Activated CD8-positive, alpha-beta T cell treated with anti-CD3 and anti-CD28 coated beads for 36 hours (primary cell): ENCODE results near the gene HSPB6. TPM values are rescaled to one million over a fixed set of nuclear protein-coding genes. Genes with fewer than 3 reads are reported as not detected.

Experiments
- ATAC-seq: fragments of 200-7000 bp; cut with Tn5 transposase; one replicate; pipeline ENCODE4 v1.10.0; 2021; ENCODE audit warnings: mild to moderate bottlenecking, moderate library complexity
- CTCF ChIA-PET: fragments of 350-600 bp; sonication (Branson Sonifier 250); formaldehyde crosslinking; loops from one replicate; lab custom pipeline; 2021; ENCODE audit warnings: antibody characterized with exemption; lab: Charles Lee
- POLR2A ChIA-PET: fragments of 350-600 bp; sonication (Branson Sonifier 250); formaldehyde crosslinking; loops from one replicate; lab custom pipeline; 2021; ENCODE audit warnings: antibody characterized with exemption; lab: Charles Lee
- DNase-seq: peaks from one replicate; pipeline ENCODE4 v3.0.0-alpha.2; 2020
- H3K27ac Mint-ChIP-seq: one replicate; pipeline ENCODE4 v1.8.0; 2021; ENCODE audit warnings: mild to moderate bottlenecking, mixed read lengths
- H3K27me3 Mint-ChIP-seq: one replicate; pipeline ENCODE4 v1.8.0; 2021; ENCODE audit warnings: mixed read lengths
- H3K36me3 Mint-ChIP-seq: one replicate; pipeline ENCODE4 v1.8.0; 2021; ENCODE audit warnings: low read depth, mixed read lengths
- H3K4me1 Mint-ChIP-seq: one replicate; pipeline ENCODE4 v1.8.0; 2021; ENCODE audit warnings: low read depth, mixed read lengths
- H3K4me3 Mint-ChIP-seq: one replicate; pipeline ENCODE4 v1.8.0; 2021; ENCODE audit warnings: mild to moderate bottlenecking, moderate library complexity, mixed read lengths
- H3K9me3 Mint-ChIP-seq: one replicate; pipeline ENCODE4 v1.8.0; 2021; ENCODE audit warnings: mixed read lengths
- CTCF ChIP-seq: fragments of 200-600 bp; IDR thresholded peaks from one replicate; pipeline ENCODE4 v1.8.0; 2022; ENCODE audit warnings: antibody characterized with exemption, mild to moderate bottlenecking
- intact Hi-C: fragments of 100-400 bp; cut with micrococcal nuclease; formaldehyde crosslinking; loops from one replicate; pipeline ENCODE4 v1.10.0; 2022
- total RNA-seq, 2 experiments: library from RNA; stranded (reverse); gene quantifications; one replicate each; pipeline ENCODE4 v1.2.3, GENCODE V29; 2021

HSPB6 gene
- total RNA-seq, 2 experiments from 2014 or later, result 0.85 to 0.95 TPM

- POLR2A ChIA-PET, result interaction anchor here (1.4 kb wide), 1 partner anchor 15 kb away, joined by 4 read pairs; no protein-coding TSS in a partner anchor
- H3K27me3 Mint-ChIP-seq, result no peaks in the 10 kb centered on the region
- H3K9me3 Mint-ChIP-seq, result no peaks in the 10 kb centered on the region
- H3K36me3 Mint-ChIP-seq, result no peaks in the 10 kb centered on the region
- ATAC-seq (no peak), DNase-seq (no peak)
- no peak overlapping the region for H3K27ac Mint-ChIP-seq
- peaks cover 4% of the 10 kb centered on the region for H3K4me1 Mint-ChIP-seq
- TF ChIP-seq CTCF, result no peak
- intact Hi-C loops, result no loop called here
- CTCF ChIA-PET, result no interaction called here
- no peak overlapping the region for H3K4me3 Mint-ChIP-seq
Measured at GRCh38 chr19:35780717-35781116, 23.9 kb upstream of the HSPB6 start.

DNA sequence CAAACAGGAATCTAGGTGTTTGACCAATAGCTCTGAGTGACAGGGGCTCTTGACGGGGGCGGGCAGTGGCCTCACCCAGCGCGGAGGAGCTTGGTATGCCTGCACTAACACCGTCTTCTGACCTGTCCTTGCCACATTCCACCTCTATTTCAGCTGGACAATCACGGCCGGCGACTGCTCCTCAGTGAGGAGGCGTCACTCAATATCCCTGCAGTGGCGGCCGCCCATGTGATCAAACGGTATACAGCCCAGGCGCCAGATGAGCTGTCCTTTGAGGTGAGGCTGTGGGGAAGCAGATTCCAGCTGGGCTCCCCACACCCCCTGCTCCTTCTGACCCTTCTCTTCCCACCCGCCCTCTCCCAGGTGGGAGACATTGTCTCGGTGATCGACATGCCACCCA lies 23.2 kb upstream of the HSPB6 start:
- POLR2A ChIA-PET, result interaction anchor here (1.4 kb wide), 1 partner anchor 14 kb away, joined by 4 read pairs; no protein-coding TSS in a partner anchor
- Mint-ChIP-seq H3K36me3 (no peaks in the 10 kb centered on the region), H3K4me1 (peaks cover 4% of the 10 kb centered on the region), H3K9me3 (no peaks in the 10 kb centered on the region), H3K27me3 (no peaks in the 10 kb centered on the region), H3K4me3 (no peak overlapping the region), H3K27ac (no peak overlapping the region)
- DNase-seq (no peak), ATAC-seq (no peak)
- TF ChIP-seq CTCF, result no peak
- CTCF ChIA-PET, result no interaction called here
- intact Hi-C loops, result no loop called here

DNA sequence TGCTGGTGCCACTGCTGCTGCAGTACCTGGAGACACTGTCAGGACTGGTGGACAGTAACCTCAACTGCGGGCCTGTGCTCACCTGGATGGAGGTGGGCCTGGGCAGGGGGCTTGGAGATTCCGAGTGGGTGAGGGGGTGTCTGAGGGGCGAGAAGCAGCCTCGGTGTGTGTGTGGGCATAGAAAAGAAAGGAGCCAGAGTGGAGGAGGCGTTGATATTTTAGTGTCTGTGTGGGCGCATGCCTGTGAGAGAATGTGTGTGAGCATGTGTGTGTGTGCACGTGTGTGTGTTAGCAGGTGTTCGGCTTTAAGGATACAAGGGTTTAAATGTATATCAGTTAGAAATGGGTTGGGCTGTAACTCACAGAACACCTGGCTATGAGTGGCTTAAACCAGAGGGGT lies 22.2 kb upstream of the HSPB6 start:
- H3K36me3 Mint-ChIP-seq, result no peaks in the 10 kb centered on the region
- ChIA-PET POLR2A (no interaction called here), CTCF (interaction anchor here (0.9 kb wide), 1 partner anchor 86 kb away, joined by 3 read pairs; no protein-coding TSS in a partner anchor)
- ATAC-seq, result no peak
- no peak overlapping the region for H3K4me3 Mint-ChIP-seq
- H3K9me3 Mint-ChIP-seq, result no peaks in the 10 kb centered on the region
- no peak for TF ChIP-seq CTCF
- DNase-seq, result no peak
- peaks cover 10% of the 10 kb centered on the region for H3K4me1 Mint-ChIP-seq
- intact Hi-C loops, result no loop called here
- H3K27ac Mint-ChIP-seq, result no peak overlapping the region
- H3K27me3 Mint-ChIP-seq, result no peaks in the 10 kb centered on the region

- DNase-seq (no peak), ATAC-seq (no peak)
- ChIA-PET POLR2A (interaction anchor here (0.9 to 1.0 kb wide), 2 partner anchors 11 to 57 kb away, joined by 3 read pairs; no protein-coding TSS in a partner anchor), CTCF (no interaction called here)
- Mint-ChIP-seq H3K4me3 (no peak overlapping the region), H3K27ac (no peak overlapping the region), H3K27me3 (no peaks in the 10 kb centered on the region), H3K9me3 (no peaks in the 10 kb centered on the region), H3K4me1 (peaks cover 10% of the 10 kb centered on the region), H3K36me3 (no peaks in the 10 kb centered on the region)
- no peak for TF ChIP-seq CTCF
- intact Hi-C loops, result no loop called here
Measured at GRCh38 chr19:35777961-35778360, 21.1 kb upstream of the HSPB6 start.

GRCh38 chr19:35777086-35777841 lies 20.4 kb upstream of the HSPB6 start:
- CTCF ChIA-PET, result no interaction called here
- Mint-ChIP-seq H3K9me3 (no peaks in the 10 kb centered on the region), H3K36me3 (no peaks in the 10 kb centered on the region), H3K4me1 (peaks cover 10% of the 10 kb centered on the region), H3K4me3 (peak overlapping the region; percentile 13), H3K27ac (no peak overlapping the region), H3K27me3 (no peaks in the 10 kb centered on the region)
- POLR2A ChIA-PET, result interaction anchor here (1.0 to 1.3 kb wide), 3 partner anchors 14 to 93 kb away, joined by 3 to 4 read pairs (median 3); no protein-coding TSS in a partner anchor
- DNase-seq (no peak), ATAC-seq (no peak)
- intact Hi-C loops, result no loop called here
- no peak for TF ChIP-seq CTCF
